Small intestine (tissue), 7 donors: ENCODE data around the gene CCDC106. TPM values are rescaled to one million over a fixed set of nuclear protein-coding genes. Genes with fewer than 3 reads are reported as not detected.

ENCODE experiments used
- DNase-seq, 2 donors: peaks; one replicate each; pipeline versions ENCODE4 v3.0.0 to v3.0.0-alpha.2; 2013
- FAIRE-seq: peaks from 2 replicates; lab custom pipeline; 2012; peaks lifted over from hg19 to GRCh38; lab: Jason Lieb, UNC
- H3K27ac ChIP-seq, 3 donors: one replicate each; pipeline ENCODE4 v1.5.1; 2013; ENCODE audit warnings: low read length in 2 of 3, mild to moderate bottlenecking in 2 of 3, control low read depth in 1 of 3, inconsistent platforms in 1 of 3, low read depth in 1 of 3, moderate library complexity in 1 of 3
- H3K27me3 ChIP-seq, 3 donors: one replicate each; pipeline ENCODE4 v1.6.1; 2013; ENCODE audit warnings: low read length in 3 of 3, inconsistent platforms in 1 of 3; ENCODE audit not compliant: control insufficient read depth in 3 of 3, insufficient read depth in 3 of 3
- H3K36me3 ChIP-seq, 3 donors: one replicate each; pipeline ENCODE4 v1.6.1; 2013; ENCODE audit warnings: low read length in 3 of 3, inconsistent platforms in 1 of 3, low read depth in 1 of 3, mild to moderate bottlenecking in 1 of 3, moderate library complexity in 1 of 3; ENCODE audit not compliant: control insufficient read depth in 3 of 3, insufficient read depth in 2 of 3
- H3K4me1 ChIP-seq, 3 donors: one replicate each; pipeline ENCODE4 v1.6.1; 2013; ENCODE audit warnings: low read length in 2 of 3, inconsistent platforms in 1 of 3, low read depth in 1 of 3, mild to moderate bottlenecking in 1 of 3, moderate library complexity in 1 of 3; ENCODE audit not compliant: control insufficient read depth in 3 of 3, insufficient read depth in 2 of 3
- H3K4me3 ChIP-seq, 3 donors: one replicate each; pipeline ENCODE4 v1.5.1; 2013; ENCODE audit warnings: low read length in 3 of 3, control low read depth in 1 of 3, inconsistent platforms in 1 of 3, low read depth in 1 of 3, mild to moderate bottlenecking in 1 of 3, moderate library complexity in 1 of 3
- H3K9me3 ChIP-seq, 2 donors: one replicate each; pipeline ENCODE4 v1.6.1; 2013; ENCODE audit warnings: low read depth in 1 of 2, low read length in 1 of 2; ENCODE audit not compliant: control insufficient read depth in 2 of 2, insufficient read depth in 1 of 2
- WGBS, 3 donors: extraction: QIAGEN DNeasy Blood & Tissue Kit; methylation state at CpG; one replicate each; pipeline ENCODE4 v1.1.7; 2013; 5-methylcytosine and 5-hydroxymethylcytosine counted together
- polyA plus RNA-seq, 4 donors: library from polyadenylated mRNA; stranded (reverse) in 3 of 4; unstranded in 1 of 4; fragments of 200-250 nt in 3 of 4; fragments of 120-200 nt in 1 of 4; gene quantifications; one replicate each; pipeline versions ENCODE4 v1.2.1 to v1.2.3, GENCODE V29; 2013
- donor health status: healthy with polysubstance abuse.
- donor health status: control.
- donor health status: control.
- donor health status: Bipolar disorder and iron deficiency.
- donor health status: healthy.

Gene CCDC106
- polyA plus RNA-seq, 4 donors = 2.5 to 12.1 (median 5.6) TPM

DNA sequence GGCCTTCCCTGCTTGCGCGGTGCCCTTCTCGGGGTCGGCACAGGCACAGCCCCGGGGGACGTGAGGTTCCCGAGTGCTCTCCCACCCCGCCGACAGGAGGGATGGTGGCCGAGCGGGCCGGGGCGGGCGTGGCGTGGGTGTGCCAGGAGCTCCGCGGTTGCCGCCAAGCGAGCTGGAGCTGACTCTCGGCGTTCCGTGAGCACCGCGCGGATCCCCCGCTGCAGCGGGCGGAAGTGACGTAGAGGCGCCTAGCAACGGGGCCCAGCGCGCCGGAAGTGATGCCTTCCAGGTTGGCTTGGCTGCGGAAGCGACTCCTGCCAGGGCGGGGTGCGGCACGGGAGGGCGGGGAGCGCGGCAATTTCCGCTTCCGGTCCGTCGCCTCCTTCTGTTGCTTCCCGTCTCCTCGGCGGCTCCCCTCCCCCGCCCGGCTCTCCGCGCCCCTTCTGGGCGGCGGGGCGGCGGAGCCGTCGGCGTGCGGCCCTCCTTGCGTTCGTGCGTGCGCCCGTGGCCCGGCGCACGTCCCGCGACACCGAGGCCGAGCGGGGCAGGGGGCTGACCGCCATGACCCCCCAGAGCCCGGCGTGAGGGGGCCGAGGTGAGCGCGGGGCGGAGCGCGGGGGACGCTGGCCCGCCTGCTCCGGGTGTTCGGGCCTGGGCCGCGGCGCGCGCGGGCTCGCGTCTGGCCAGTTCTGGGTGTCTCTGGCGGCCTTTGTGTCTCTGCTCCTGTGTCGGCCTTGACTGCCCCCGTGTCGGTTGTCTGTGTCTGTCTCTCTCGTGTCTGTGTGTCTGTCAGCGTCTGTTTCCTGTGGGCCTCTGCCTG lies 27.0 kb downstream of the CCDC106 start, which contains the start of gene EPN1:
Gene EPN1, plus strand, starts transcription at position 386 of the 820 bp plus-strand sequence. CDS start 3,402 bp downstream, outside the sequence.
- H3K9me3 ChIP-seq = no peaks in the 10 kb centered on the region
- FAIRE-seq = no peak
- no peaks in the 10 kb centered on the region for H3K27me3 ChIP-seq
- 0 to 1% (median 1%) methylated on average over 54 to 101 of the region's 101 CpGs for WGBS, 3 donors
- peak within 1 kb of the TSS; percentile 80 to 92 (median 92) for H3K27ac ChIP-seq
- peaks cover 15 to 62% (median 19%) of the 10 kb centered on the region in 3 donors for H3K36me3 ChIP-seq
- peak within 1 kb of the TSS; percentile 79 to 98 (median 94) for H3K4me3 ChIP-seq
- H3K4me1 ChIP-seq = peaks cover 6 to 44% (median 11%) of the 10 kb centered on the region in 3 donors
- peak; percentile 96 to 98 for DNase-seq

DNA sequence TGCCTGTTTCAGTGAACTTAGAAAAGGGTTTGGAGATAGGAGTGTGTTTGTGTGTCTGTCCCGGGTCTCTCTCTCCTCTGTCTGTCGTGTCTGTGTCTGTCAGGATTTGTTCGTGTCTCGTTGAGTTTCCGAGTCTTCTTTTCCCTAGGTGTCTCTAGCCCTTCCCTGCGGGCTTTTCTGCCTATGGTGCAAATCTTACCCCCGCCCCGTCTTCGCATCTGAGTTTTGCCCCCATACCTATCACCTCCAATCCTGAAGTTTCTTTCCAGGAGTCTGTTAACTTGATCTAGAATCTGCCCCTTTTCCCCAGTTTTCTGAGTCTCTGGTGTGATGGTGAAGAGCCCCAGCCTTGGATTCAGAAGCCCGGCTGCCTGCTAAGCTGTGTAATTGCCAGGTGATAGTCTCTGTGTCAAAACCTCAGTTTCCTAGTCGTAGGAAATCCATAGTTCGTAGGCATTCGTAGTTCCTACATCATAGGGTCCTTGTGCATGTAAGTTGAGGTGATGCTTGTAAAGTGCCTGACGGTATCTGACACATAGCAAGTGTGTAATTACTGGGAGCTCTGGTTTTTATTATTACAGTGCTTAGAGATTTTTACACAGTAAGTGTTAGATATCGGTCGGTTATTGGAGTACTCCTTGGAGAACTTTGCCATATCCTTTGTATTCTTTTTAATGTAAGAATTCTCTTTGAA lies 27.8 kb downstream of the CCDC106 start:
- peaks cover 6 to 42% (median 11%) of the 10 kb centered on the region in 3 donors for H3K4me1 ChIP-seq
- peak overlapping the region; percentile 79 to 98 (median 94) for H3K4me3 ChIP-seq
- peaks cover 12 to 62% (median 15%) of the 10 kb centered on the region in 3 donors for H3K36me3 ChIP-seq
- 3 to 11% (median 6%) methylated on average over 16 of the region's 16 CpGs for WGBS, 3 donors
- H3K27ac ChIP-seq = peak overlapping the region; percentile 80 to 92 (median 92)
- no peak for FAIRE-seq
- DNase-seq = peak in 1 of 2 donors; percentile 30
- no peaks in the 10 kb centered on the region for H3K27me3 ChIP-seq
- H3K9me3 ChIP-seq = no peaks in the 10 kb centered on the region

DNA sequence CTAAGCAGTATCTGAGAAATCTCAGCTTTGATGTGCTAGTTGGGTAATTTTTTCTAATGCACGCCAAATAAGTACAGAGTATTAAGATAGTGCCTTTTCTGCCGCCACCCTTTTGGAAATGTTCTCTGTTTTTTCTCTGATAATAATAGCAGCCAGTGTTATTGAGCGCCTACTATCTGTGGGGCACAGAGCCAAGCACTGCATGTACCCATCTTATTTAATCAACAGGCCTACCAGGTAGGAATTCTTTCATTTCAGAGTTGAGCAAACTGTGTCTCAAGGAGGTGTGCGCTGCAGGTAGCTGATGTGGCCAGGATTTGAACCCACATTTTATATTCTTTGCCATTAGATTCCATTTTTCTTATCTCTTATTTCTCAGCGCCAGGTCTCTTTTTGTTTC lies 28.4 kb downstream of the CCDC106 start:
- 16 to 57% (median 35%) methylated on average over 5 of the region's 5 CpGs for WGBS, 3 donors
- Histone ChIP-seq H3K4me1 (peaks cover 6 to 45% (median 11%) of the 10 kb centered on the region in 3 donors), H3K4me3 (peak overlapping the region in 2 of 3 donors; percentile 79 to 94), H3K9me3 (no peaks in the 10 kb centered on the region), H3K36me3 (peaks cover 9 to 64% (median 17%) of the 10 kb centered on the region in 3 donors), H3K27ac (peak overlapping the region; percentile 77 to 87 (median 80)), H3K27me3 (no peaks in the 10 kb centered on the region)
- FAIRE-seq (no peak), DNase-seq (peak in 1 of 2 donors; percentile 82)

DNA sequence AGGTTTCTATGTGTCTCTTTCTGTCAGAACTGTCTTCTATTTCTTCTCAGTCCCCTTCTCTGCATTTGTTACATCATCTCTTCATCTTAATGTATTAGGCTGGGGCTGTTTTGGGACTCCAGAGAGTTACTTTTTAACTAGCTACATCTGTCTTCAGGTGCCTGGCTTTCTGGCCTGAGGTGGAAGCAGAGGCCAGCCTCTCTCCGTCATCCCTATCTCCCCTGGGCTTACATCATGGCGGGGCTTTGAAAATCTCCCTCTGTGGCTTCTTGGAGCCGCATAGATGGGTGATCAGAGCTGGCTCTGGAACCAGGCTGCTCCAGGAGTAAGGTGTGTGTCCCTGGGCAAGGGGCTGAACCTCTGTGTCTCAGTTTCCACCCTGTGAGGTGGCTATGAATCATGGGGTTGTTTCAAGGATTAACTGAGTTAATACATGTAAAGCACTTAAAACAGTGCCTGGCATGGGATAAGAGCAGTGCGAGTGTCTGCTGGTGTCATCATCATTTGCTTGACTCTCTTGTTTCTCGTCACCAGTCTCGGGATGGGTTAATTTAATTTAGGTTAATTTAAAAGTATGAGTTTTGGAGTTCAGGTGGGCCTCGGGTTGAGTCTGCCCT lies 29.0 kb downstream of the CCDC106 start:
- Histone ChIP-seq H3K4me1 (peaks cover 6 to 45% (median 11%) of the 10 kb centered on the region in 3 donors), H3K4me3 (peak overlapping the region in 2 of 3 donors; percentile 79 to 94), H3K27ac (peak overlapping the region; percentile 77 to 87 (median 80)), H3K36me3 (peaks cover 8 to 65% (median 17%) of the 10 kb centered on the region in 3 donors), H3K27me3 (no peaks in the 10 kb centered on the region), H3K9me3 (no peaks in the 10 kb centered on the region)
- WGBS, 3 donors = 22 to 48% (median 35%) methylated on average over 7 of the region's 7 CpGs
- FAIRE-seq (no peak), DNase-seq (peak in 1 of 2 donors; percentile 17)

DNA sequence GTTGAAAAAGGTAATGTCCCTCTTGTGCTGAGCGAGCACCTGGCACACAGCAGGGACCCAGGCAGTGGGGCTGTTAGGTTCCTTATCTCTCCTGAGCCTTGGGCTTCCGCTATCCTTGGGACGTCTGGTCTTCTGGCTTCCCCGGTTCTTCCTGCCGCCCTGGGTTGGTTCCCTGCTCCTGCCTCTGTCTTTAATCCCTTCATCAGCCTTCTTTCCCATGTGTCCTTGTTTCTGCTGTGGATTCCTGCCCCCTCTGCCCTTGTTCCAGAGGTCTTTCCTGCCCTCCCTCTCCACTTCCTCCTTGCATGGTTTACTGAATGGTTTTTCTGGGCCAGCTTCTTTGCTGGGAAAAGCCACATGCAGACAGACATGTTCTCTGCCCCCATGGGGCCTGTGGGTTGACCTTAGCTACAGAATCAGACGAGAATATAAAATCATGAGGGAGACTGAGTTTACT lies 29.6 kb downstream of the CCDC106 start:
- WGBS, 3 donors = 20 to 49% (median 24%) methylated on average over 6 of the region's 6 CpGs
- Histone ChIP-seq H3K4me3 (peak overlapping the region in 2 of 3 donors; percentile 79 to 94), H3K4me1 (peaks cover 6 to 45% (median 11%) of the 10 kb centered on the region in 3 donors), H3K9me3 (no peaks in the 10 kb centered on the region), H3K27me3 (no peaks in the 10 kb centered on the region), H3K36me3 (peaks cover 5 to 68% (median 17%) of the 10 kb centered on the region in 3 donors), H3K27ac (peak overlapping the region; percentile 77 to 87 (median 80))
- DNase-seq = peak; percentile 71 to 75
- FAIRE-seq = no peak

DNA sequence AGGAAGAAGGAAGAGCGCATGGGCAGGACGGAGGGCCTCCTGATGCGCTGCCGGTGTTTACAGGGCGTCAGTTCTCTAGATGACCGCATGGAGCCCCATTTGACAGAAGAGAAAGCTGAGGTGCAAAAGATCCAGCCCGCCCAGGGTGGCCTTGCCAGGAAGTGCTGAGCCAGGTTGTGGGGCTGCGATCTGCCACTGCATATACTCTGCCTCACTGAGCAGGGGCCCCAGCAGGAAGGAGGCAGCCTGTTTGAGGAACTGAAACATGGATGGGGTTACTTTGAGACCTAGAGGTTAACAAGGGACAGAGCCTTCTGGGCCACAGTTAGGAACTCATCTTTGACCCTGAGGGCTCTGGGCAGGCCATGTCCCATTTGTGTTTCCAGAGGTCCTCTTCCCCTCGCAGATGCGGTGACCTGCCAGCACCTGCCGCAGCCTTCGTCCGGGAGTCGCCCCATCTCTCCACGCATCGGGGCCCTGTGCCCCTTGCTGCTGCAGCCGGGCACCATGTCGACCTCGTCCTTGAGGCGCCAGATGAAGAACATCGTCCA lies 30.2 kb downstream of the CCDC106 start:
- H3K4me1 ChIP-seq = peaks cover 6 to 47% (median 11%) of the 10 kb centered on the region in 3 donors
- DNase-seq = no peak
- H3K27ac ChIP-seq = peak overlapping the region; percentile 77 to 87 (median 80)
- peaks cover 5 to 68% (median 17%) of the 10 kb centered on the region in 3 donors for H3K36me3 ChIP-seq
- no peaks in the 10 kb centered on the region for H3K9me3 ChIP-seq
- 72 to 80% (median 79%) methylated on average over 20 to 21 of the region's 21 CpGs for WGBS, 3 donors
- no peaks in the 10 kb centered on the region for H3K27me3 ChIP-seq
- H3K4me3 ChIP-seq = peak overlapping the region in 1 of 3 donors; percentile 79
- no peak for FAIRE-seq

DNA sequence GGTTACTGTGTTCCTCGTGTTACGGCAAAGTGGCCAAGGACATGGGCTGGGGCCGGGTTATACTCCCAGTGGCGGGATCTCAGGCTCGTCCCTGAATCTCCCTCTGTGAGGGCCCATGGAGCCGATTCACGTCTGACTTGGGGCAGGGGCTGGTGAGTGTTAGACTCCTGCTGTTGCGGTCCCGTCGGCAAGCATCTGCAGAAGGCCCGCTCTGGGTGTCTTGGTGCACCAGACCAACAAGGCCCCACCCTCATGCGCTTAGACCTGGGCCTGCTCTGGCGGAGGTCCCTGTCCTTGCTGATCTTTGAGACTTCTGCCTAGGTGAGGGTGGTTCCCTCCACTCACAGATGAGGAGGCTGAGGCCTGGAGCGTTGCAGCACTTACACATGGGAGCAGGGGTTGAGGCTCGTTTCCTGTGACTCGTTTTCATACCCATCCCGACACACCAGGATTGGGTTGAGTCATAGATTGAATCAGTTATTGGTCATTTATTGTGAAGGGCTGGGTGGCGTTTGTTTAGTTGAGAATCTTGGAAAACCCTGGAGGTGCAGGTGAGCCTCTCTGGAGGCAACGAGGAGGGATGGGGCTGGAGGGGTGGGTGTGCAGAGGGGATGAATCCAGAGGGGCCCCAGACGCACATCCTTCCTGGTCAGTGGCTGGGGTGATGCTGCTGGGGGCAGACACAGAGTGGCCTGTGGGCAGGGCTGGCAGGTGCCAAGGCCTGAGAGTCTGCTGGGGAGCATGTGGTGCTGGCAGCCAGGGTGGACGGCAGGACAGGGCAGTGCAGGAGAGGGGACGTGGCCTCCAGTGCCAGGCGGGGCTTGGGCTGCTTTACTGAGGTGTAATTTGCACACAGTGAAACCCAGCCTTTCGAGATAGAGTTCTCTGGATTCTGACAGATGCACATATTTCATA lies 31.6 kb downstream of the CCDC106 start:
- FAIRE-seq = no peak
- WGBS, 3 donors = 65 to 81% (median 66%) methylated on average over 24 of the region's 24 CpGs
- Histone ChIP-seq H3K4me1 (peaks cover 6 to 57% (median 11%) of the 10 kb centered on the region in 3 donors), H3K36me3 (peaks cover 0 to 62% (median 17%) of the 10 kb centered on the region in 3 donors), H3K4me3 (no peak overlapping the region), H3K27me3 (no peaks in the 10 kb centered on the region), H3K27ac (peak overlapping the region in 2 of 3 donors; percentile 65 to 80), H3K9me3 (no peaks in the 10 kb centered on the region)
- DNase-seq = peak in 1 of 2 donors; percentile 38
